ENCODE data around the gene ATP6V0E1. TPM values are rescaled to one million over a fixed set of nuclear protein-coding genes. Genes with fewer than 3 reads are reported as not detected.

The ATP6V0E1 gene
- total RNA-seq, 1 donor from 2014 or later, result 100 TPM

DNA sequence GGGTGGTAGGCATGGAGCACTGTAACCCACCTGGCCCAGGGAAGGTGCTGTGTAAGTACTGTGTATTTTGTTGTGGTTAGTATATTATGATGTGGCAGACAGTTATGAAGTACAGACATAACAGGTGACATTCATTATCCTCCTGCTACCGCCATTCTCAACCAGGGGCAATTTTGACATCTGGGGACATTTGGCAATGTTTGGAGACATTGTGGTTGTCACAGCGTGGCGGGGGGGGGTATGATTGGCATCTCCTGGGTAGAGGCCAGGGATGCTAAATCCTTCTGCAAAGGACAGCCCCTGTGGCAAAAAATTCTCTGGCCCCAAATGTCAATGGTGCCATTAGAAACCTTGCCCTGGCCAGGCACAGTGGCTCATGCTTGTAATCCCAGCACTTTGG lies 34.1 kb upstream of the ATP6V0E1 start:
- TF ChIP-seq, protein P1, sequence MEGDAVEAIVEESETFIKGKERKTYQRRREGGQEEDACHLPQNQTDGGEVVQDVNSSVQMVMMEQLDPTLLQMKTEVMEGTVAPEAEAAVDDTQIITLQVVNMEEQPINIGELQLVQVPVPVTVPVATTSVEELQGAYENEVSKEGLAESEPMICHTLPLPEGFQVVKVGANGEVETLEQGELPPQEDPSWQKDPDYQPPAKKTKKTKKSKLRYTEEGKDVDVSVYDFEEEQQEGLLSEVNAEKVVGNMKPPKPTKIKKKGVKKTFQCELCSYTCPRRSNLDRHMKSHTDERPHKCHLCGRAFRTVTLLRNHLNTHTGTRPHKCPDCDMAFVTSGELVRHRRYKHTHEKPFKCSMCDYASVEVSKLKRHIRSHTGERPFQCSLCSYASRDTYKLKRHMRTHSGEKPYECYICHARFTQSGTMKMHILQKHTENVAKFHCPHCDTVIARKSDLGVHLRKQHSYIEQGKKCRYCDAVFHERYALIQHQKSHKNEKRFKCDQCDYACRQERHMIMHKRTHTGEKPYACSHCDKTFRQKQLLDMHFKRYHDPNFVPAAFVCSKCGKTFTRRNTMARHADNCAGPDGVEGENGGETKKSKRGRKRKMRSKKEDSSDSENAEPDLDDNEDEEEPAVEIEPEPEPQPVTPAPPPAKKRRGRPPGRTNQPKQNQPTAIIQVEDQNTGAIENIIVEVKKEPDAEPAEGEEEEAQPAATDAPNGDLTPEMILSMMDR (conservative IDR thresholded peaks at IDR 0.05; ENCODE audit: low read depth, low read length), result no peak
- no peak for DNase-seq (ENCODE audit: low read depth)
- H3K4me3 ChIP-seq (ENCODE audit: low read depth, low read length), result no peak overlapping the region

DNA sequence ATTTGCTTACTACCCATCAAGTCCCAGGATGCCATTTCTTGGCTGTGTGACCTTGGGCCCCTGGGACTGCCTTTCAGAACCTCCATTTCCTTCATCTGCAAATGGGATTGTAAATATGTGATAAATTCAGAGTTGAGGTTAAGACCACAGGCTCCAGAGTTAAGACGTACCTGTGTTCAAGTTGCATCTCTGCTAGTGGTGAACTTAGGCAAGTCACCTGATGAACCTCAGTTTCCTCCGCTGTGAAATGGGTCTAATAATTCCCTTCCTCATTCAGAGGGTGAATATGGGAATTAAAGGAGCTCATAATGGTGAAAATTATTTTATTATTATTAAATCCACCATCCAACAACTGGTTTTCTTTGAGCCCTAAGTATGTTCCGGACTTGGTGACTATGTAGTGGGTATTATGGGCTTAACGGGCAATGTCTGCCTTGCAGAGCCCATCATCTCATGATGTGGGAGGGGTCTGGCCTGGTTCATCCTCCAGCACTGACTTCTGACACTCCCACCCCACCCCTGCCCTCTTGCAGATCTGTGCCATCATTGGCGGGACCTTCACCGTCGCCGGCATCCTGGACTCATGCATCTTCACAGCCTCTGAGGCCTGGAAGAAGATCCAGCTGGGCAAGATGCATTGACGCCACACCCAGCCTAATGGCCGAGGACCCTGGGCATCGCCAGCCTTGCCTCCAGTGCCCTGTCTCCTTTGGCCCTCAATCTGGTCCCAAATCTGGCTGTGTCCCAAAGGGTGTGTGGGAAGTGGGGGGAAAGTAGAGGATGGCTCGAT lies 33.2 kb upstream of the ATP6V0E1 start:
- no peak for DNase-seq (ENCODE audit: low read depth)

DNA sequence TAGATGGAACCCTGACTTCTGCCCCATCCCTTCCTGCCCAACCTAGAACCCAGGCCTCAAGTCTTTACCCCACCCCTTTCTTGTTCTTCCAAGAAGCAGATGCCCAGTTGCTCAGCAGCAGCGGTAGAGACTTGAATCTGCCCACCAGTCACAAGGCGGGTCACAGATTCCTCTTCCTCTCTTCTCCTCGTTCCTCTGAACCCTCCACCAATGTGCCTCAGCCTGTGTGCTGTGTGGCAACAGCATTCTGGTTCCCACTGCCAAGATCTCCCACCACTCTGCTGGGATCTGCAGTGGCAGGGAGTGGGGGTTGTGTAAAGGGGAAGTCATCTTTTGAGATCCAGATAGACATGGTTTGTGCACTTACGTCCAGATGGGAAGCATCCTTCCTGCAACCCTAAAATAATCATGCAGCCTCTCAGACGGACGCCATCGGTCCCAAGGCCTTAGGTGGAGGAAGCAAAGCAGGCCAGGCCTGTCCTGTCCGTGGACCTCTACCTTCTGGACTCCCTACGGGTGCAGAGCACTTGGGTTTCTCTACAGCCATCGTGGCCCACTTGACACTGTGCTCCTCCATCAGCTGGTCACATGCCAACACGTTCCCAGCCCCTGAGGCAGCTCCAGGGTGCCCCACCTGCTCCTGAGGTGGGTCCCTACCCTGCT lies 32.1 kb upstream of the ATP6V0E1 start:
- TF ChIP-seq, protein P1 (conservative IDR thresholded peaks at IDR 0.05; ENCODE audit: low read depth, low read length), result no peak
- no peak for DNase-seq (ENCODE audit: low read depth)
- no peak overlapping the region for H3K4me3 ChIP-seq (ENCODE audit: low read depth, low read length)

More for the DNA sequence above, 33.2 kb upstream of the ATP6V0E1 start:
- TF ChIP-seq, protein P1 (conservative IDR thresholded peaks at IDR 0.05; ENCODE audit: low read depth, low read length), result no peak
- no peak overlapping the region for H3K4me3 ChIP-seq (ENCODE audit: low read depth, low read length)

DNA sequence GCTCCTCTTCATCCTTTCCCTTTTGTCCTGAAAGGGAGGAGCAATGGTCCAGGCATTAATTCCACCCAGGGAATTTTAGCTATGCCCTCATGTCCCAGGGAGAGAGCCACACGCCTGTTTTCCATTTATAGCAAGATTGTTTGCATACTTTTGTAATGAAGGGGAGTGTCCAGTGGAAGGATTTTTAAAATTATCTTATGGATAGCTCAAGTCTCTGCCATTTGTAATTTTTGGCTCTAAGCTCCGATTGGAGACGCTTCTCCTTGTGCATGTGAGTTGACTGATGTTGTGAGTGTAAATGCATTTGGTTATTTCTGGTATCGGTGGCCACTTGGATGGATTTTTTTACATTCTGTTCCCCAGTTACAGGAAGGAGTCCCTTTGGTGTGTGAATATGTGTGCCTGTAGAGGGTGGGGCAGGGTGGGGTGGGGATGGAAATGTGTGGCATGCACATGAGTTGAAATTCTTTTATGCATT lies 31.5 kb upstream of the ATP6V0E1 start:
- no peak for DNase-seq (ENCODE audit: low read depth)
- no peak overlapping the region for H3K4me3 ChIP-seq (ENCODE audit: low read depth, low read length)
- TF ChIP-seq, protein P1 (conservative IDR thresholded peaks at IDR 0.05; ENCODE audit: low read depth, low read length), result no peak

DNA sequence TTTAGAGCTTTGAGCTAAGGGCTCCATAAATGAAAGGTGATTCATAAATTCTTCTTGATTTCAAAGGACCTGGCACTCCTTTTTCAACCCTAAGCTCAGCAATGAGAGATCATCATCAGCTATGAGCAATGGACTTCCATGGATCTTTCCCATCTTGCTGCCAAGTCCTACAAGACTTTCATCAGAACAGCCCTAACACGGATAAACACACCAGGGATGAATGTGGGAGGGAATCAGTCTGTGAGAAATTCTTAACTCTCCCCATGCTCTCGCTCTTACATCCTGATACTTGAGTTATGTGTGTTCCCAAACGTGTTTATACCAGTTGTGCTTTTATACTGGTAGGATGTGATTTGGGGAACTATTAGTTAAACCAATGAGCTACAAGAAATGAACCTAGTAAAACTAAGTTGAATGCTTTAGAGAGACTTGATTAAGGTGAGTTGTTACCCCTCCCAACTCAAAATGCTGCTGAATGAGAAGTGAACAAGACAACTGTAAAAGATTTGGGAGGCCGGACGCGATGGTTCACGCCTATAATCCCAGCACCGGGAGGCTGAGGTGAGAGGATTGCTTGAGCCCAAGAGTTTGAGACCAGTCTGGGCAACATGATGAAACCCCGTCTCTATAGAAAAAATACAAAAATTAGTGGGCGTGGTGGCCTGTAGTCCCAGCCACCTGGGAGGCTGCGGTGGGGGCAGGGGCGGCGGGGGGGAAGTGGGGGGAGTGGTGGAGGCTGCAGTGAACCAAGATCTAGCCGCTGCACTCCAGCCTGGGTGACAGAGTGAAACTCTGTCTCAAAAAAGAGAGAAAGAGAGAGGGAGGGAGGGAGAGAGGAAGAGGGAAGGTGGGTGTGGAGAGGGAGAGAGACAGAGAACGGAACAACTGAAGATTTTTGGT lies 29.5 kb upstream of the ATP6V0E1 start:
- no peak for DNase-seq (ENCODE audit: low read depth)
- no peak overlapping the region for H3K4me3 ChIP-seq (ENCODE audit: low read depth, low read length)

DNA sequence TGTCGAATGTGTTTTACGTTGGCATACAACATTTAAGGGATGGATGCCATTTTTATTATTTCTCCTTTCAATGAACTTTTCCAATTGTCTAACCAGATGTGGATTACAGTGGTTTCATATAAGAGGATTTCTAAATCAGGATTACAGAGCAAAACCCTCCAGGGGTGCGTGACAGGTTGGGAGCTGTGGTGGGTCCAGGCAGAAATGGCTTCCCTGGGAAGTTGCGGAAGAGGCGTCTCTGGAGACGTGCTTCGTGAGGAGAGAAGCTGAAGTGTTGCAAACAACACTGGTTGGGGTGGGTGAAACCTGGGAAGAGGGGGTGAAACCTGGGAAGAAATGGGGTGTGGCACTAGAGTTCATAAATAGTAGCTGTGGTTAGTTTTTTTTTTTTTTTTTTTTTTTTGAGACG lies 28.8 kb upstream of the ATP6V0E1 start:
- TF ChIP-seq, protein P1 (conservative IDR thresholded peaks at IDR 0.05; ENCODE audit: low read depth, low read length), result no peak
- no peak overlapping the region for H3K4me3 ChIP-seq (ENCODE audit: low read depth, low read length)
- no peak for DNase-seq (ENCODE audit: low read depth)

More for the DNA sequence above, 29.5 kb upstream of the ATP6V0E1 start:
- TF ChIP-seq, protein P1 (conservative IDR thresholded peaks at IDR 0.05; ENCODE audit: low read depth, low read length), result no peak
